Mesodermal cell (in vitro differentiated cells): ENCODE measurements around the gene PTPRN2.

ENCODE experiments used
- H3K27ac ChIP-seq: 2 replicates; pipeline ENCODE4 v1.7.0; 2013; ENCODE audit warnings: mild to moderate bottlenecking, low read depth, low read length, moderate library complexity; ENCODE audit not compliant: severe bottlenecking
- H3K36me3 ChIP-seq: 2 replicates; pipeline ENCODE4 v1.7.1; 2013; ENCODE audit warnings: mild to moderate bottlenecking, low read length, moderate library complexity; ENCODE audit not compliant: control insufficient read depth, insufficient read depth
- H3K4me1 ChIP-seq: one replicate; pipeline ENCODE4 v1.7.1; 2013; ENCODE audit warnings: mild to moderate bottlenecking, low read length; ENCODE audit not compliant: insufficient read depth, control insufficient read depth, poor library complexity, severe bottlenecking
- H3K4me3 ChIP-seq: 2 replicates; pipeline ENCODE4 v1.7.0; 2013; ENCODE audit warnings: low read length, control low read depth, mild to moderate bottlenecking; ENCODE audit not compliant: insufficient read depth, poor library complexity, severe bottlenecking; ENCODE audit errors: extremely low read depth
- H3K9me3 ChIP-seq: 2 replicates; pipeline ENCODE4 v1.7.1; 2013; ENCODE audit warnings: mild to moderate bottlenecking, low read length, moderate library complexity; ENCODE audit not compliant: control insufficient read depth
- WGBS, 2 experiments: methylation state at CpG; one replicate each; pipeline ENCODE4 v1.1.5; 2013; ENCODE audit warnings: missing lambda C conversion rate in 2 of 2; ENCODE audit not compliant: insufficient coverage in 2 of 2; 5-methylcytosine and 5-hydroxymethylcytosine counted together

Gene PTPRN2

GRCh38 chr7:158398750-158399149 lies 188.9 kb downstream of the PTPRN2 start:
- WGBS, 2 experiments: no CpG with 5 or more reads among the region's 1 CpG
- H3K9me3 ChIP-seq: peaks cover 81% of the 10 kb centered on the region

GRCh38 chr7:158397885-158398284 lies 189.7 kb downstream of the PTPRN2 start:
- no peak overlapping the region for H3K27ac ChIP-seq
- 71 to 75% methylated on average over 6 of the region's 6 CpGs for WGBS, 2 experiments
- no peaks in the 10 kb centered on the region for H3K4me1 ChIP-seq
- H3K9me3 ChIP-seq: peaks cover 81% of the 10 kb centered on the region
- H3K4me3 ChIP-seq: no peak overlapping the region
- no peaks in the 10 kb centered on the region for H3K36me3 ChIP-seq

More at GRCh38 chr7:158398750-158399149, 188.9 kb downstream of the PTPRN2 start:
- Histone ChIP-seq H3K4me1 (no peaks in the 10 kb centered on the region), H3K36me3 (no peaks in the 10 kb centered on the region), H3K4me3 (no peak overlapping the region), H3K27ac (no peak overlapping the region)

GRCh38 chr7:158396982-158397862 lies 190.4 kb downstream of the PTPRN2 start:
- H3K4me1 ChIP-seq: no peaks in the 10 kb centered on the region
- no peaks in the 10 kb centered on the region for H3K36me3 ChIP-seq
- no peak overlapping the region for H3K4me3 ChIP-seq
- peaks cover 81% of the 10 kb centered on the region for H3K9me3 ChIP-seq
- no peak overlapping the region for H3K27ac ChIP-seq
- 70 to 72% methylated on average over 9 to 10 of the region's 10 CpGs for WGBS, 2 experiments

- H3K36me3 ChIP-seq: no peaks in the 10 kb centered on the region
- H3K9me3 ChIP-seq: peaks cover 83% of the 10 kb centered on the region
- 79 to 88% methylated on average over 12 of the region's 17 CpGs for WGBS, 2 experiments
- H3K27ac ChIP-seq: no peak overlapping the region
- no peaks in the 10 kb centered on the region for H3K4me1 ChIP-seq
- H3K4me3 ChIP-seq: no peak overlapping the region
These were observed 191.2 kb downstream of the PTPRN2 start for GRCh38 chr7:158396301-158396905.

GRCh38 chr7:158395780-158396278 lies 191.8 kb downstream of the PTPRN2 start:
- peaks cover 83% of the 10 kb centered on the region for H3K9me3 ChIP-seq
- no peaks in the 10 kb centered on the region for H3K4me1 ChIP-seq
- no peak overlapping the region for H3K4me3 ChIP-seq
- 88 to 94% methylated on average over 13 to 20 of the region's 28 CpGs for WGBS, 2 experiments
- H3K36me3 ChIP-seq: no peaks in the 10 kb centered on the region
- no peak overlapping the region for H3K27ac ChIP-seq

GRCh38 chr7:158395349-158395748 lies 192.3 kb downstream of the PTPRN2 start:
- no peaks in the 10 kb centered on the region for H3K36me3 ChIP-seq
- H3K27ac ChIP-seq: no peak overlapping the region
- H3K4me3 ChIP-seq: no peak overlapping the region
- WGBS, 2 experiments: no CpG with 5 or more reads among the region's 46 CpGs
- peaks cover 83% of the 10 kb centered on the region for H3K9me3 ChIP-seq
- H3K4me1 ChIP-seq: no peaks in the 10 kb centered on the region

- Histone ChIP-seq H3K36me3 (no peaks in the 10 kb centered on the region), H3K4me1 (no peaks in the 10 kb centered on the region), H3K4me3 (no peak overlapping the region), H3K27ac (no peak overlapping the region), H3K9me3 (peaks cover 82% of the 10 kb centered on the region)
- WGBS, 2 experiments: 86 to 91% methylated on average over 6 to 10 of the region's 25 CpGs
These were observed 192.7 kb downstream of the PTPRN2 start for GRCh38 chr7:158394936-158395335.

GRCh38 chr7:158393926-158394625 lies 193.5 kb downstream of the PTPRN2 start:
- Histone ChIP-seq H3K9me3 (peaks cover 80% of the 10 kb centered on the region), H3K4me1 (no peaks in the 10 kb centered on the region), H3K27ac (no peak overlapping the region), H3K36me3 (no peaks in the 10 kb centered on the region), H3K4me3 (no peak overlapping the region)
- 82% methylated on average over 11 to 14 of the region's 16 CpGs for WGBS, 2 experiments

- Histone ChIP-seq H3K4me1 (no peaks in the 10 kb centered on the region), H3K27ac (no peak overlapping the region), H3K36me3 (no peaks in the 10 kb centered on the region), H3K9me3 (peaks cover 86% of the 10 kb centered on the region), H3K4me3 (no peak overlapping the region)
- 76 to 78% methylated on average over 10 to 11 of the region's 11 CpGs for WGBS, 2 experiments
These were observed 195.4 kb downstream of the PTPRN2 start for GRCh38 chr7:158392251-158392650.

GRCh38 chr7:158391541-158391940 lies 196.1 kb downstream of the PTPRN2 start:
- H3K4me3 ChIP-seq: no peak overlapping the region
- H3K4me1 ChIP-seq: no peaks in the 10 kb centered on the region
- peaks cover 86% of the 10 kb centered on the region for H3K9me3 ChIP-seq
- no peak overlapping the region for H3K27ac ChIP-seq
- 81 to 92% methylated on average over 1 to 4 of the region's 4 CpGs for WGBS, 2 experiments
- no peaks in the 10 kb centered on the region for H3K36me3 ChIP-seq
